Mucosa of descending colon (tissue), 3 donors: Measurements from ENCODE around the gene EOLA1. TPM values are rescaled to one million over a fixed set of nuclear protein-coding genes. Genes with fewer than 3 reads are reported as not detected.
A peak's percentile ranks its signal among the peaks of the same experiment; 100 is the strongest.
"Not testable (repeated sequence)": the region's sequence is repeated elsewhere in the genome, so short reads cannot be mapped to it uniquely, and the experiment has no call there.

Experiments
- ATAC-seq: fragments of 200-7000 bp; cut with Tn5 transposase; one replicate; pipeline ENCODE4 v1.9.1; 2020; ENCODE audit warnings: mild to moderate bottlenecking, moderate library complexity
- DNase-seq, 3 donors: peaks; one replicate each; pipeline ENCODE4 v3.0.0-alpha.2; 2020
- H3K36me3 ChIP-seq: fragments of 200-600 bp; one replicate; pipeline ENCODE4 v1.8.0; 2021; ENCODE audit warnings: low read depth, mild to moderate bottlenecking
- H3K4me1 ChIP-seq: fragments of 200-600 bp; one replicate; pipeline ENCODE4 v1.8.0; 2021; ENCODE audit warnings: low read depth, mild to moderate bottlenecking
- H3K4me3 ChIP-seq: fragments of 200-600 bp; one replicate; pipeline ENCODE4 v1.8.0; 2021; ENCODE audit warnings: mild to moderate bottlenecking
- H3K9me3 ChIP-seq: fragments of 200-600 bp; one replicate; pipeline ENCODE4 v1.8.0; 2021; ENCODE audit warnings: mild to moderate bottlenecking
- CTCF ChIP-seq: fragments of 200-600 bp; IDR thresholded peaks from one replicate; pipeline ENCODE4 v1.8.0; 2022; ENCODE audit warnings: antibody characterized with exemption, mild to moderate bottlenecking
- intact Hi-C, 2 donors: fragments of 100-400 bp; cut with DNase I in 1 of 2; cut with micrococcal nuclease in 1 of 2; formaldehyde crosslinking; loops; one replicate each; pipeline versions ENCODE4 v1.11.0 to v1.11.1; 2022; cut with DNase I, micrococcal nuclease
- total RNA-seq, 3 donors: library from RNA; stranded (reverse); fragmentation: NEBNext Ultra II Directional in 2 of 3; extraction: Animal tissue kit (Norgen Biotek cat#: 25700) in 2 of 3; gene quantifications; one replicate each; pipeline versions ENCODE4 v1.2.1 to v1.2.4, GENCODE V29; 2021 to 2023
- donor health status: DM: no; HTN: no; CAD: no; lungs with moderate emphysema.
- donor health status: DM: no; HTN: no; CAD: no.
- donor health status: DM: no; HTN: yes; CAD: no.

Gene EOLA1
- total RNA-seq, 3 donors from 2014 or later: 29.1 to 36.9 (median 34.0) TPM

- Histone ChIP-seq H3K4me3 (no peak overlapping the region), H3K36me3 (no peaks in the 10 kb centered on the region), H3K4me1 (no peaks in the 10 kb centered on the region), H3K9me3 (no peaks in the 10 kb centered on the region)
- DNase-seq: peak in 1 of 3 donors; percentile 22
- ATAC-seq: peak; percentile 44
- TF ChIP-seq CTCF: no peak
- intact Hi-C loops: no loop called here
Observed at GRCh38 chrX:149527705-149528104, 13.1 kb upstream of the EOLA1 start.

- no peak for TF ChIP-seq CTCF
- no peak for DNase-seq
- Histone ChIP-seq H3K4me3 (no peak overlapping the region), H3K36me3 (no peaks in the 10 kb centered on the region), H3K9me3 (no peaks in the 10 kb centered on the region), H3K4me1 (no peaks in the 10 kb centered on the region)
- intact Hi-C loops: no loop called here
- ATAC-seq: no peak
Observed at GRCh38 chrX:149528381-149528780, 12.4 kb upstream of the EOLA1 start.

- H3K9me3 ChIP-seq: no peaks in the 10 kb centered on the region
- H3K4me1 ChIP-seq: no peaks in the 10 kb centered on the region
- ATAC-seq (no peak), DNase-seq (no peak)
- TF ChIP-seq CTCF: no peak
- intact Hi-C loops: no loop called here
- no peak overlapping the region for H3K4me3 ChIP-seq
- no peaks in the 10 kb centered on the region for H3K36me3 ChIP-seq
Observed at GRCh38 chrX:149531599-149531998, 9.2 kb upstream of the EOLA1 start.

GRCh38 chrX:149532868-149533267 lies 7.9 kb upstream of the EOLA1 start:
- H3K4me3 ChIP-seq, H3K9me3 ChIP-seq, H3K36me3 ChIP-seq, ATAC-seq, H3K4me1 ChIP-seq, DNase-seq, intact Hi-C loops: not testable (repeated sequence)

- H3K36me3 ChIP-seq, intact Hi-C loops: not testable (repeated sequence)
Observed at GRCh38 chrX:149533999-149534398, 6.8 kb upstream of the EOLA1 start.

GRCh38 chrX:149534926-149535602 lies 5.7 kb upstream of the EOLA1 start:
- intact Hi-C loops, H3K9me3 ChIP-seq, DNase-seq, ATAC-seq, H3K36me3 ChIP-seq, H3K4me3 ChIP-seq, H3K4me1 ChIP-seq: not testable (repeated sequence)

More at GRCh38 chrX:149533999-149534398, 6.8 kb upstream of the EOLA1 start:
- H3K4me3 ChIP-seq, H3K9me3 ChIP-seq, H3K4me1 ChIP-seq, ATAC-seq, DNase-seq: not testable (repeated sequence)

GRCh38 chrX:149537474-149537873 lies 3.3 kb upstream of the EOLA1 start:
- intact Hi-C loops, ATAC-seq, H3K4me1 ChIP-seq: not testable (repeated sequence)

More at GRCh38 chrX:149537474-149537873, 3.3 kb upstream of the EOLA1 start:
- not testable (repeated sequence) for H3K36me3 ChIP-seq, H3K9me3 ChIP-seq, H3K4me3 ChIP-seq, DNase-seq
